GM12872 (cell line): Measurements from ENCODE around the gene ST6GALNAC4.
A peak's percentile ranks its signal among the peaks of the same experiment; 100 is the strongest.

Experiments
- TF ChIP-seq, protein P1 (sequence below): IDR thresholded peaks from 3 replicates; pipeline ENCODE4 v1.5.1; 2011; ENCODE audit warnings: low read depth, mild to moderate bottlenecking, low read length, moderate library complexity; ENCODE audit not compliant: insufficient read depth

The ST6GALNAC4 gene

DNA sequence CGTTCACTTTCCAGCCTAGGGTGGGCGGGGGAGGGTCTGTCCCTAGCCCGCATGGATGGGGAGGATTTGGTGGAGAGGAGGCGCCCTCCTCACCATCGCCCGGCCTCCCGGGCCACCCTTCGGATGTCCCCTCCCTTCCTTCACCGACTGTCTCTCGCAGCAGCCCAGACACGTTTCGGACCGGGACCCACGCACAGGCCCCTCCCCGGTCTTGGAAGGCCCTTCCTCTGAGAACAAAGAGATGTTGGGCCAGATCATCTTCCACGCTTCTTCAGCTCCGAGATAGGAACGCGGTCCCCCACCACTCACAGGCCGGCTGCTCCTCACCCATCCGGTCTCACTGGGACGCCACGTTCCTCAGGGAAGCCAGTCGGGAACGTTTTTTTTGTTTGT lies 21.5 kb upstream of the ST6GALNAC4 start:
- TF ChIP-seq, protein P1, sequence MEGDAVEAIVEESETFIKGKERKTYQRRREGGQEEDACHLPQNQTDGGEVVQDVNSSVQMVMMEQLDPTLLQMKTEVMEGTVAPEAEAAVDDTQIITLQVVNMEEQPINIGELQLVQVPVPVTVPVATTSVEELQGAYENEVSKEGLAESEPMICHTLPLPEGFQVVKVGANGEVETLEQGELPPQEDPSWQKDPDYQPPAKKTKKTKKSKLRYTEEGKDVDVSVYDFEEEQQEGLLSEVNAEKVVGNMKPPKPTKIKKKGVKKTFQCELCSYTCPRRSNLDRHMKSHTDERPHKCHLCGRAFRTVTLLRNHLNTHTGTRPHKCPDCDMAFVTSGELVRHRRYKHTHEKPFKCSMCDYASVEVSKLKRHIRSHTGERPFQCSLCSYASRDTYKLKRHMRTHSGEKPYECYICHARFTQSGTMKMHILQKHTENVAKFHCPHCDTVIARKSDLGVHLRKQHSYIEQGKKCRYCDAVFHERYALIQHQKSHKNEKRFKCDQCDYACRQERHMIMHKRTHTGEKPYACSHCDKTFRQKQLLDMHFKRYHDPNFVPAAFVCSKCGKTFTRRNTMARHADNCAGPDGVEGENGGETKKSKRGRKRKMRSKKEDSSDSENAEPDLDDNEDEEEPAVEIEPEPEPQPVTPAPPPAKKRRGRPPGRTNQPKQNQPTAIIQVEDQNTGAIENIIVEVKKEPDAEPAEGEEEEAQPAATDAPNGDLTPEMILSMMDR = no peak

GRCh38 chr9:127937388-127938297 lies 20.8 kb upstream of the ST6GALNAC4 start, which contains the start of gene DPM2:
DPM2 (minus strand) TSS chr9:127937854; CDS start chr9:127937820, 34 bp downstream.
- TF ChIP-seq, protein P1 = no peak

- TF ChIP-seq, protein P1 = no peak
Measured at GRCh38 chr9:127937056-127937387, 20.2 kb upstream of the ST6GALNAC4 start.

DNA sequence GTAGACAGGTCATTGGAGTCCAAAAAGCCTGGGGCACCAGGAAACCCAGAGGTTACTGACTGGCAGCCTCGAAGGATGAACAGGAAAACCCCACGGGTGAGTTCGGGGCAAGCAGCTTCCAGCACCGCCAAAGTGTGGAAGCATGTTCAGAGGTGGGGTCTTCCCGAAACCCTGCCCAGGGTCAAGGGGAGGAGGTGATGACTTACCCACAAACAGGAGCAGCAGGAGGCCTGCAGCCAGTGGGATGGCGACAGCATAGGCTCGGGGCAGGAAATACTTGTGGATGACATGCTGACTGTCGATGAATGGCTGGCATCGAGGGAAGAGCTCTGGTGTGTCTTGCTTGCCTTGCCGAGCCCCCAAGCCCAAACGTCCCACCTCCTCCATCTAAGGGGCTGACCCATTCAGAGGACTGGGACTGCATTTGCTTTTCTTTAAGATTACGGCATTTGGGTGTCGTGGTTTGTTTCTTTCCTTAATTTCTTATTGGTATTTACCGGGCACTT lies 19.6 kb upstream of the ST6GALNAC4 start:
- TF ChIP-seq, protein P1 = no peak

DNA sequence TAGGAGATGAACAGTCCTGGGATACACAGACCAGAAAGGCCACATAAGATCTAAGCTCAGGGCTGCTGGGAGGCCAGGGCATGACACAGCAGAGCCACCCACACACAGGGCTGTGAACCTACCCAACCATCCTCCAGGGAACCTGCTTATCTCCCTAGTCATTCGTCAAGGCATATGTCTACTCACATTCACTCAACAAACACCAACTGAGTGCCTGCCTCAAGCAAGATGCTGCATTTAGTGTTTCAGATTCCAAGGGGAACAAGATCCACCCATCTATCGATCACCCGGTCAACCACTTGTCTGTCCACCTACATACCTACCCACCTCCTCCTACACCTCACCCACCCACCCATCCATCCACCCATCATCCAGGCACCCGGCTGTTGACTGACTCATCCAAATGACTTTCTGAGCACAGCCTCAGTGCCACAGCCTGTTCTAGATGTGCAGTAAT lies 19.0 kb upstream of the ST6GALNAC4 start:
- TF ChIP-seq, protein P1 = no peak

GRCh38 chr9:127934986-127935385 lies 18.1 kb upstream of the ST6GALNAC4 start:
- TF ChIP-seq, protein P1 = no peak

DNA sequence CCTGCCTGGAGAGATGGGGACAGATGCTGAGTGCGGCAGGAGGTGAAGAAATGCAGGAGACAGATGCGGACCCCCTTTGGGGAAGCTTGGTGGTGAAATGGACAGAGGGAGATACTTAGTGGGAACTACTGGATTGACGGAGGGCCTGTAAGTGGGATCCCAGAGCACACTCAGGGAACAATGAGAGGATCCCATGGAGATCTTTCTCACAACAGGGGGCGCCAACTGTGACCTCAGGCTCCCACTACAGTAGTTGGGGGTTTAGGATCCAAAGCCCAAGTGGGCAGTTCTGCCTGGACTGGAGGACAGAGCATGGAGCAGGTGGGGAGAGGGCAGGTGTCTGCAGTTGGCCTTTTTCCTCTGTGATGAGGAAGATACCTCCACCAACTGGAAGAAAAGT lies 17.4 kb upstream of the ST6GALNAC4 start:
- TF ChIP-seq, protein P1 = peak; percentile 2; the same call in 1 of the 3 replicates
